ENCODE measurements around the gene SLC25A42. TPM values are rescaled to one million over a fixed set of nuclear protein-coding genes. Genes with fewer than 3 reads are reported as not detected.

The SLC25A42 gene
- total and polyA plus RNA-seq, 10 donors: 9.7 to 25.3 (median 16.6) TPM

DNA sequence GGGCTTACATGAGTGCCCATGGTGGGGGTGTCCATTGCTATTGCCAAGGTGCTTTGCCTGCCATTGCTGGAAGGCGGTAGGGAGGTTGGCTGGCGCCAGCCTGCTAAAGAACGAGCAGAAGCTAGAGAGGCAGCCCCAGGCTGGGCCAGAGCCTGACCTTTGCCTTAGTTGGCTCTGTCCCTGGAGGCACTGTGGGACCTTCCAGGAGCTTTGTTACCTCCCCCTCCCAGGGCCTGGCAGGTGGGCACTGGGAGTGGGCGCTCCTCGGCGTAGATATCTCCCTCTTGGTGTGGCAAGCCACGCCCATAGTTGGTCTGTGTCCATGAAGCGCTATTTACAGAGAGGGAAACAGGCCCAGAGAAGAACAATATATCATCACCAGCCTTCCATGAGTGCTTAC lies 2.3 kb upstream of the SLC25A42 start:
- peaks cover 18 to 36% (median 31%) of the 10 kb centered on the region in 6 donors for H3K4me1 ChIP-seq
- intact Hi-C loops (cut with DNase I; ENCODE audit: low total_unique reads): loop anchor here (5.0 kb wide), 1 partner anchor 76 kb away; the partner anchor contains the start of gene TMEM161A
- WGBS, 5 donors: 90 to 100% (median 94%) methylated on average over 3 to 8 of the region's 8 CpGs
- peaks cover 0 to 46% (median 17%) of the 10 kb centered on the region in 6 donors for H3K36me3 ChIP-seq
- H3K27me3 ChIP-seq (replicated peaks in 1 of 7): no peaks in the 10 kb centered on the region
- TF ChIP-seq, protein P1, sequence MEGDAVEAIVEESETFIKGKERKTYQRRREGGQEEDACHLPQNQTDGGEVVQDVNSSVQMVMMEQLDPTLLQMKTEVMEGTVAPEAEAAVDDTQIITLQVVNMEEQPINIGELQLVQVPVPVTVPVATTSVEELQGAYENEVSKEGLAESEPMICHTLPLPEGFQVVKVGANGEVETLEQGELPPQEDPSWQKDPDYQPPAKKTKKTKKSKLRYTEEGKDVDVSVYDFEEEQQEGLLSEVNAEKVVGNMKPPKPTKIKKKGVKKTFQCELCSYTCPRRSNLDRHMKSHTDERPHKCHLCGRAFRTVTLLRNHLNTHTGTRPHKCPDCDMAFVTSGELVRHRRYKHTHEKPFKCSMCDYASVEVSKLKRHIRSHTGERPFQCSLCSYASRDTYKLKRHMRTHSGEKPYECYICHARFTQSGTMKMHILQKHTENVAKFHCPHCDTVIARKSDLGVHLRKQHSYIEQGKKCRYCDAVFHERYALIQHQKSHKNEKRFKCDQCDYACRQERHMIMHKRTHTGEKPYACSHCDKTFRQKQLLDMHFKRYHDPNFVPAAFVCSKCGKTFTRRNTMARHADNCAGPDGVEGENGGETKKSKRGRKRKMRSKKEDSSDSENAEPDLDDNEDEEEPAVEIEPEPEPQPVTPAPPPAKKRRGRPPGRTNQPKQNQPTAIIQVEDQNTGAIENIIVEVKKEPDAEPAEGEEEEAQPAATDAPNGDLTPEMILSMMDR (IDR thresholded peaks at IDR 0.05 in 8 of 11, conservative IDR thresholded peaks at IDR 0.05 in 3 of 11): no peak
- peak in 1 of 3 donors; percentile 32 for TF ChIP-seq POLR2AphosphoS5 (IDR thresholded peaks at IDR 0.05)
- H3K27ac ChIP-seq: no peak overlapping the region
- no peaks in the 10 kb centered on the region for H3K9me3 ChIP-seq
- H3K4me3 ChIP-seq: no peak overlapping the region
- DNase-seq: no peak

DNA sequence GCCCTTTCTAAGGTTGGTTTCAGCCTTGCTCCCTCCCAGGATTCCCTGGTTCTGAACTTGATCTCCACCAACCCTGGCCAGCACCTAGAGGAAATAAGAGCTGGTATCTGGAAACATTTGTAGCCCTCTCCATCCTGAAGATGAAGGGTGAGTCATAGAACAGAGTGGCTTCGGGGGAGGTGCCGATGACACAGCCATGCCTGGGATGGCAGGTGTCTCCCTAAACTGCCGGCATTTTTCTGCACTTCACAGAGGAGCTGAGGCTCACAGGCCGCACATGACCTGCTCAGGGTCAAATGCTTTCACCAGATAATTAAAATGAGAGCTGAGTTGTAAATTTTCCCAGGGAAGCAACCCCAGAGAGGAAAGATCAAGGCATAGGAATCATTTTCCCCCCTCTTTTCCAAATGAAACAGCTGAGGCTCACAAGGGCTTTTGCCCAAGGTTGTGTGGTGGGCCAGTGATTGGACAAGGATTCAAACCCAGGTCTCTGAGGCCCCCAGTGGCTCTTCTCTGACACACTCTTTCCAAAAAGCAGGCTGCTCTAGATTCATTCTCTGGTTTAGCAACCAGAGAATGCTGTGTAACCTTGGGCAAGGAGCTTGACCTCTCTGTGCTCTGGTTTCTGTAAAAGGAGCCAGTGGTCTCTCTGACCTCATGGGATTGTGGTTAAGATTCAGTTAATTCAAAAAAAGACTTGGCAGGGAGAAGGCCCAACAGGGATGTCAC lies 1.2 kb upstream of the SLC25A42 start:
- TF ChIP-seq POLR2AphosphoS5 (IDR thresholded peaks at IDR 0.05) (no peak), POLR2A (IDR thresholded peaks at IDR 0.05) (no peak)
- WGBS, 5 donors: 90 to 95% (median 92%) methylated on average over 4 of the region's 4 CpGs
- Histone ChIP-seq H3K36me3 (peaks cover 0 to 35% (median 6%) of the 10 kb centered on the region in 6 donors), H3K9me3 (no peaks in the 10 kb centered on the region), H3K27ac (peak overlapping the region in 6 of 8 donors; percentile 50 to 93 (median 86)), H3K4me3 (peak overlapping the region; percentile 31 to 95 (median 80)), H3K27me3 (replicated peaks in 1 of 7) (no peaks in the 10 kb centered on the region), H3K4me1 (peaks cover 19 to 47% (median 37%) of the 10 kb centered on the region in 6 donors)
- intact Hi-C loops (cut with DNase I; ENCODE audit: low total_unique reads): loop anchor here (5.0 kb wide), 1 partner anchor 75 kb away; the partner anchor contains the start of gene TMEM161A
- no peak for DNase-seq

DNA sequence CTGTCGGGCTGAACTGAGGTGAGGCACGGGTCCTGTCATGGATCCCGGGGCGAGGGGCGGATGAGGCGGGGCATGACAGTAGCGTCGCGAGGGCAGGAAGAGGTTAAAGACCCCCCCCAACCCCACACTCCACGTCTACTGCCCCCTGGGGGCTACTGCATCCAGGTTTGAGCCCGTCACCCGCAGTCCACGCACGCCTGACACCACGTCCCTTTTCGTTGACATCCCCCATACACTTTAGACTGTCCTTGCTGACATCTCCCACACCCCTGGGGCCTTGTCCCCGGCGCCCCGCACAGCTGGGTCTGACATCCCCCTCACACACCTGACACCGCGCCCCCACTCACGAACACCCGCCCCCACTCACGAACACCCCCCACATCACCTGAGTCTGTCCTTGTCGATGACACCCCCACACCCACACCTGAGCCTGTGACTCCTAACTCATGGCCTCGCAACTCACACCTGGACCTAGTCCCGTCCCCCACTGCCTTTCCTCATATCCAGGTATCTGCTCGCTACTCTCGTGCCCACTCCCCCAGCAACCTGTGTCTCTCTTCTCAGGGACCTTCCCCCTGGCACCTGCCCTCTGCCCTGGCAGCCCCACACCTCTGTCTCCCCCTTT lies 416 bp downstream of the SLC25A42 start:
- Histone ChIP-seq H3K36me3 (peaks cover 0 to 19% (median under 1%) of the 10 kb centered on the region in 6 donors), H3K27me3 (replicated peaks in 1 of 7) (no peaks in the 10 kb centered on the region), H3K4me3 (peak overlapping the region; percentile 57 to 95 (median 80)), H3K4me1 (peaks cover 21 to 61% (median 52%) of the 10 kb centered on the region in 6 donors), H3K27ac (peak overlapping the region in 7 of 8 donors; percentile 51 to 93 (median 86)), H3K9me3 (no peaks in the 10 kb centered on the region)
- 0 to 2% (median 2%) methylated on average over 19 to 29 of the region's 29 CpGs for WGBS, 5 donors
- no peak for DNase-seq
- no peak for TF ChIP-seq POLR2A (IDR thresholded peaks at IDR 0.05)
- TF ChIP-seq, protein P1 (IDR thresholded peaks at IDR 0.05 in 8 of 11, conservative IDR thresholded peaks at IDR 0.05 in 3 of 11): peak in 5 of 11 experiments; percentile 21 to 47 (median 40)
- no peak for TF ChIP-seq POLR2AphosphoS5 (IDR thresholded peaks at IDR 0.05)
- intact Hi-C loops (cut with DNase I; ENCODE audit: low total_unique reads): loop anchor here (5.0 kb wide), 1 partner anchor 73 kb away; the partner anchor contains the start of gene TMEM161A

DNA sequence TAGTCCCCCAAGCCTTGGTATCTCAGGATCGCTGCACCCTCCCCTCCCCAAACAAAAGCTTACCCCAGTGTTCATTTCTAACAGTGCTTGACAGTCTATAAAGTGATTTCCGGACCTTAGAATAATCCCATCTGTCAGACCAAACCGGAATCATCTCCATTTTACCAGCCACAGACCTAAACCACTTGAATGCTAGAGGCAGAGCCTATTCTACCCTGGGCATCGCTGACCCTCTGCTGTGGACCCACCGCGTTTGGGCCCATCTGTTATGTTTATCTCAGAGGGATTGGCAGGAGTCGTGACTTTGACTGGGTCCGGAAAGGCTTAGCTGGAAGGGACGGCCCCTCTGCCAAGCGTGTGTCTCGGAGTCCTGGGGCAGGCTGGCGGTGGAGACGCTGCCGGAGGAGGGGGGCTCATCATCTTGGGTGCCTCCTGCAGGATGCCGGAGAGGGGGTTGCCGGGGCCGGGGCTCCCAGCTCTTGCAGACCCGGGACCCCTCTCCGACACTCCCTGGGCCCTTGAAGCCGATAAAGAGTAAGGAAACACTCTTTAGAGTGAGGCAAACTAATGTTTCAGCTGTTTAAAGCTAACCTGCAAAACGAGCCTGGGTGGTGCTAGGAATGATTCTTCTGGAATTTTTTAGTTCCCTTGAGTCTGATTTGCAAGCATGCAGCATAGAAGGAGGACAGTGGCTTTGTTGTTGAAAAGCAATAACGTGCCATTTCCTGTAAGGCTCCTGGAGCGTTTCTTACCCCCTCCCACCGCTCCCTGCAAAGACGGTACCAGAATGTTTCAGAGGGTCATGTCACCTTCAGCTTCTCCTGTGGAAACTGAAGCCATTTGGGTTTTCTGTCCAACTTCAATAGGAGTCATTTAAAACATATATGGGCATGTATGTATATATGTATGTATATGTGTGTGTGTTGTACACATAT lies 1.3 kb downstream of the SLC25A42 start:
- Histone ChIP-seq H3K27me3 (replicated peaks in 1 of 7) (no peaks in the 10 kb centered on the region), H3K4me1 (peaks cover 21 to 68% (median 56%) of the 10 kb centered on the region in 6 donors), H3K4me3 (peak overlapping the region; percentile 57 to 95 (median 80)), H3K27ac (peak overlapping the region in 7 of 8 donors; percentile 58 to 93 (median 86)), H3K9me3 (no peaks in the 10 kb centered on the region), H3K36me3 (peaks cover 0 to 11% (median 0%) of the 10 kb centered on the region in 6 donors)
- intact Hi-C loops (cut with DNase I; ENCODE audit: low total_unique reads): loop anchor here (5.0 kb wide), 1 partner anchor 72 kb away; the partner anchor contains the start of gene TMEM161A
- TF ChIP-seq POLR2AphosphoS5 (IDR thresholded peaks at IDR 0.05): peak in 2 of 3 donors; percentile 29 to 41
- TF ChIP-seq, protein P1 (IDR thresholded peaks at IDR 0.05 in 8 of 11, conservative IDR thresholded peaks at IDR 0.05 in 3 of 11): no peak
- 0 to 3% (median 1%) methylated on average over 20 to 25 of the region's 25 CpGs for WGBS, 5 donors
- DNase-seq: peak; percentile 87
